ENCODE results near the gene NPBWR2. TPM values are rescaled to one million over a fixed set of nuclear protein-coding genes. Genes with fewer than 3 reads are reported as not detected.

NPBWR2 gene
- polyA plus RNA-seq, 3 donors = not detected

- H4K20me1 ChIP-seq (ENCODE audit: insufficient read depth, low read length) = peaks cover 41% of the 10 kb centered on the region
- H3K27ac ChIP-seq (ENCODE audit: low read depth in 1 of 2, low read length in 2 of 2) = no peak overlapping the region
- no peak for DNase-seq
- H3K9me3 ChIP-seq (replicated peaks in 1 of 2; ENCODE audit: control insufficient read depth in 1 of 2, insufficient read depth in 1 of 2, low read length in 2 of 2) = no peaks in the 10 kb centered on the region
- peaks cover 19 to 22% of the 10 kb centered on the region in 2 donors for H3K36me3 Mint-ChIP-seq
- H3K4me2 ChIP-seq (replicated peaks; ENCODE audit: extremely low read depth, low read length, poor library complexity, severe bottlenecking) = no peak overlapping the region
- no peaks in the 10 kb centered on the region for H3K27me3 ChIP-seq (ENCODE audit: control insufficient read depth in 2 of 2, insufficient read depth in 2 of 2, low read length in 2 of 2)
- no peaks in the 10 kb centered on the region for H3K79me2 ChIP-seq (ENCODE audit: insufficient read depth, low read length)
- WGBS (ENCODE audit: insufficient coverage) = 100% methylated on average over 3 of the region's 9 CpGs
- H3K9me3 Mint-ChIP-seq = peaks cover 2 to 10% (median 5%) of the 10 kb centered on the region in 7 donors
- H3K27ac Mint-ChIP-seq = no peak overlapping the region
- no peak overlapping the region for H3K4me3 ChIP-seq (replicated peaks in 1 of 3; ENCODE audit: low read depth in 2 of 3, low read length in 3 of 3)
- H3K27me3 Mint-ChIP-seq (ENCODE audit: low read depth in 3 of 3) = peaks cover 0 to 3% (median 0%) of the 10 kb centered on the region in 3 donors
- peaks cover 6% of the 10 kb centered on the region for H3K4me1 Mint-ChIP-seq
- H3K4me3 Mint-ChIP-seq = no peak overlapping the region
- intact Hi-C loops (cut with micrococcal nuclease) = no loop called here
- no peak overlapping the region for H3K9ac ChIP-seq (ENCODE audit: insufficient read depth, low read length, poor library complexity, severe bottlenecking)
- no peak overlapping the region for H2AFZ ChIP-seq (ENCODE audit: insufficient read depth, low read depth, low read length, poor library complexity, severe bottlenecking)
- H3K4me1 ChIP-seq (ENCODE audit: control insufficient read depth in 1 of 2, insufficient read depth in 2 of 2, low read length in 2 of 2) = no peaks in the 10 kb centered on the region
- TF ChIP-seq CTCF (IDR thresholded peaks at IDR 0.05) = no peak
- H3K36me3 ChIP-seq (replicated peaks in 1 of 2; ENCODE audit: control insufficient read depth in 1 of 2, insufficient read depth in 2 of 2, low read length in 2 of 2) = peaks cover 20 to 26% of the 10 kb centered on the region in 2 donors
These were observed 14.3 kb downstream of the NPBWR2 start for GRCh38 chr20:64093013-64093503.

GRCh38 chr20:64092258-64093012 lies 14.9 kb downstream of the NPBWR2 start:
- intact Hi-C loops (cut with micrococcal nuclease) = no loop called here
- Histone ChIP-seq H3K4me1 (ENCODE audit: control insufficient read depth in 1 of 2, insufficient read depth in 2 of 2, low read length in 2 of 2) (no peaks in the 10 kb centered on the region), H2AFZ (ENCODE audit: insufficient read depth, low read depth, low read length, poor library complexity, severe bottlenecking) (no peak overlapping the region), H3K79me2 (ENCODE audit: insufficient read depth, low read length) (no peaks in the 10 kb centered on the region), H3K27me3 (ENCODE audit: control insufficient read depth in 2 of 2, insufficient read depth in 2 of 2, low read length in 2 of 2) (no peaks in the 10 kb centered on the region), H3K36me3 (replicated peaks in 1 of 2; ENCODE audit: control insufficient read depth in 1 of 2, insufficient read depth in 2 of 2, low read length in 2 of 2) (peaks cover 13 to 20% of the 10 kb centered on the region in 2 donors), H3K4me3 (replicated peaks in 1 of 3; ENCODE audit: low read depth in 2 of 3, low read length in 3 of 3) (no peak overlapping the region), H3K4me2 (replicated peaks; ENCODE audit: extremely low read depth, low read length, poor library complexity, severe bottlenecking) (no peak overlapping the region), H3K9ac (ENCODE audit: insufficient read depth, low read length, poor library complexity, severe bottlenecking) (no peak overlapping the region), H3K9me3 (replicated peaks in 1 of 2; ENCODE audit: control insufficient read depth in 1 of 2, insufficient read depth in 1 of 2, low read length in 2 of 2) (peaks cover 0 to 5% of the 10 kb centered on the region in 2 donors), H4K20me1 (ENCODE audit: insufficient read depth, low read length) (peaks cover 47% of the 10 kb centered on the region), H3K27ac (ENCODE audit: low read depth in 1 of 2, low read length in 2 of 2) (no peak overlapping the region)
- H3K4me3 Mint-ChIP-seq = no peak overlapping the region
- 93% methylated on average over 27 of the region's 27 CpGs for WGBS (ENCODE audit: insufficient coverage)
- H3K27ac Mint-ChIP-seq = peak overlapping the region in 1 of 7 donors; percentile 18
- H3K27me3 Mint-ChIP-seq (ENCODE audit: low read depth in 3 of 3) = peaks cover 0 to 4% (median 0%) of the 10 kb centered on the region in 3 donors
- H3K9me3 Mint-ChIP-seq = peaks cover 2 to 14% (median 5%) of the 10 kb centered on the region in 7 donors
- H3K4me1 Mint-ChIP-seq = peaks cover 6% of the 10 kb centered on the region
- peaks cover 13 to 15% of the 10 kb centered on the region in 2 donors for H3K36me3 Mint-ChIP-seq
- no peak for TF ChIP-seq CTCF (IDR thresholded peaks at IDR 0.05)
- no peak for DNase-seq
